Astrocyte (in vitro differentiated cells and primary cell): Measurements from ENCODE around the gene SUN5.

Experiments
- CTCF ChIP-seq: IDR thresholded peaks from 2 replicates; pipeline ENCODE4 v1.5.1; 2011; ENCODE audit warnings: low read depth, mild to moderate bottlenecking, inconsistent platforms, low read length, moderate library complexity; ENCODE audit not compliant: insufficient read depth
- EZH2 ChIP-seq: IDR thresholded peaks from 2 replicates; pipeline ENCODE4 v1.6.1; 2012; ENCODE audit warnings: mild to moderate bottlenecking, low read length, inconsistent platforms; ENCODE audit not compliant: insufficient read depth

GRCh38 chr20:33027769-33028751 lies 23.8 kb upstream of the SUN5 start:
- TF ChIP-seq CTCF (no peak), EZH2 (no peak)
